Stomach smooth muscle (tissue), 2 donors: ENCODE results near the gene ARL15.

ENCODE experiments used
- H3K27ac ChIP-seq: one replicate; pipeline ENCODE4 v1.7.0; 2013; ENCODE audit warnings: mild to moderate bottlenecking, low read length, inconsistent platforms
- H3K27me3 ChIP-seq, 2 donors: one replicate each; pipeline ENCODE4 v1.7.0; 2013; ENCODE audit warnings: low read length in 2 of 2; ENCODE audit not compliant: insufficient read depth in 2 of 2, control insufficient read depth in 1 of 2
- H3K36me3 ChIP-seq, 2 donors: one replicate each; pipeline ENCODE4 v1.7.0; 2013; ENCODE audit warnings: low read length in 2 of 2; ENCODE audit not compliant: control insufficient read depth in 2 of 2, insufficient read depth in 2 of 2
- H3K4me1 ChIP-seq: one replicate; pipeline ENCODE4 v1.7.0; 2013; ENCODE audit warnings: low read length; ENCODE audit not compliant: control insufficient read depth, insufficient read depth
- H3K4me3 ChIP-seq, 2 donors: one replicate each; pipeline ENCODE4 v1.7.0; 2013; ENCODE audit warnings: low read length in 2 of 2
- H3K9ac ChIP-seq, 2 donors: one replicate each; pipeline ENCODE4 v1.7.0; 2013; ENCODE audit warnings: low read length in 2 of 2, mild to moderate bottlenecking in 1 of 2
- H3K9me3 ChIP-seq, 2 donors: one replicate each; pipeline ENCODE4 v1.7.0; 2013; ENCODE audit warnings: low read length in 2 of 2; ENCODE audit not compliant: control insufficient read depth in 2 of 2
- donor health status: healthy.
- donor health status: Pancreatic carcinoma.

ARL15 gene

GRCh38 chr5:54206580-54207229 lies 103.7 kb downstream of the ARL15 start:
- H3K9ac ChIP-seq: no peak overlapping the region
- H3K36me3 ChIP-seq: no peaks in the 10 kb centered on the region
- no peaks in the 10 kb centered on the region for H3K27me3 ChIP-seq
- H3K9me3 ChIP-seq: no peaks in the 10 kb centered on the region
- no peaks in the 10 kb centered on the region for H3K4me1 ChIP-seq
- H3K27ac ChIP-seq: no peak overlapping the region
- H3K4me3 ChIP-seq: no peak overlapping the region

- H3K27ac ChIP-seq: no peak overlapping the region
- H3K27me3 ChIP-seq: no peaks in the 10 kb centered on the region
- H3K4me3 ChIP-seq: no peak overlapping the region
- no peaks in the 10 kb centered on the region for H3K36me3 ChIP-seq
- no peaks in the 10 kb centered on the region for H3K9me3 ChIP-seq
- no peak overlapping the region for H3K9ac ChIP-seq
- H3K4me1 ChIP-seq: no peaks in the 10 kb centered on the region
Measured at GRCh38 chr5:54205918-54206317, 104.5 kb downstream of the ARL15 start.

GRCh38 chr5:54205453-54205852 lies 104.9 kb downstream of the ARL15 start:
- no peaks in the 10 kb centered on the region for H3K27me3 ChIP-seq
- no peak overlapping the region for H3K27ac ChIP-seq
- H3K4me3 ChIP-seq: no peak overlapping the region
- H3K9me3 ChIP-seq: no peaks in the 10 kb centered on the region
- no peaks in the 10 kb centered on the region for H3K4me1 ChIP-seq
- H3K9ac ChIP-seq: no peak overlapping the region
- no peaks in the 10 kb centered on the region for H3K36me3 ChIP-seq

- Histone ChIP-seq H3K4me1 (peaks cover 5% of the 10 kb centered on the region), H3K9ac (no peak overlapping the region), H3K27me3 (no peaks in the 10 kb centered on the region), H3K9me3 (no peaks in the 10 kb centered on the region), H3K27ac (no peak overlapping the region), H3K36me3 (no peaks in the 10 kb centered on the region), H3K4me3 (no peak overlapping the region)
Measured at GRCh38 chr5:54197018-54197417, 113.4 kb downstream of the ARL15 start.

GRCh38 chr5:54195701-54196100 lies 114.7 kb downstream of the ARL15 start:
- no peaks in the 10 kb centered on the region for H3K36me3 ChIP-seq
- H3K4me3 ChIP-seq: no peak overlapping the region
- H3K4me1 ChIP-seq: peaks cover 5% of the 10 kb centered on the region
- H3K9me3 ChIP-seq: no peaks in the 10 kb centered on the region
- H3K27me3 ChIP-seq: no peaks in the 10 kb centered on the region
- H3K9ac ChIP-seq: no peak overlapping the region
- H3K27ac ChIP-seq: no peak overlapping the region

- Histone ChIP-seq H3K4me3 (no peak overlapping the region), H3K9me3 (no peaks in the 10 kb centered on the region), H3K4me1 (peaks cover 5% of the 10 kb centered on the region), H3K9ac (no peak overlapping the region), H3K27ac (no peak overlapping the region), H3K27me3 (no peaks in the 10 kb centered on the region), H3K36me3 (no peaks in the 10 kb centered on the region)
Measured at GRCh38 chr5:54194318-54194717, 116.1 kb downstream of the ARL15 start.

GRCh38 chr5:54187694-54188093 lies 122.7 kb downstream of the ARL15 start:
- Histone ChIP-seq H3K4me1 (peaks cover 2% of the 10 kb centered on the region), H3K4me3 (no peak overlapping the region)

GRCh38 chr5:54186912-54187445 lies 123.4 kb downstream of the ARL15 start:
- no peak overlapping the region for H3K4me3 ChIP-seq
- no peaks in the 10 kb centered on the region for H3K9me3 ChIP-seq
- H3K27me3 ChIP-seq: no peaks in the 10 kb centered on the region
- no peak overlapping the region for H3K27ac ChIP-seq
- peaks cover 2% of the 10 kb centered on the region for H3K4me1 ChIP-seq
- no peak overlapping the region for H3K9ac ChIP-seq
- no peaks in the 10 kb centered on the region for H3K36me3 ChIP-seq

More at GRCh38 chr5:54187694-54188093, 122.7 kb downstream of the ARL15 start:
- H3K36me3 ChIP-seq: no peaks in the 10 kb centered on the region
- H3K27ac ChIP-seq: no peak overlapping the region
- no peak overlapping the region for H3K9ac ChIP-seq
- no peaks in the 10 kb centered on the region for H3K9me3 ChIP-seq
- no peaks in the 10 kb centered on the region for H3K27me3 ChIP-seq

GRCh38 chr5:54186108-54186507 lies 124.3 kb downstream of the ARL15 start:
- H3K36me3 ChIP-seq: no peaks in the 10 kb centered on the region
- no peak overlapping the region for H3K27ac ChIP-seq
- peaks cover 2% of the 10 kb centered on the region for H3K4me1 ChIP-seq
- H3K9me3 ChIP-seq: no peaks in the 10 kb centered on the region
- H3K4me3 ChIP-seq: no peak overlapping the region
- H3K9ac ChIP-seq: no peak overlapping the region
- H3K27me3 ChIP-seq: no peaks in the 10 kb centered on the region

GRCh38 chr5:54184806-54185205 lies 125.6 kb downstream of the ARL15 start:
- H3K4me3 ChIP-seq: no peak overlapping the region
- H3K27ac ChIP-seq: no peak overlapping the region
- H3K9ac ChIP-seq: no peak overlapping the region
- no peaks in the 10 kb centered on the region for H3K9me3 ChIP-seq
- no peaks in the 10 kb centered on the region for H3K36me3 ChIP-seq
- H3K27me3 ChIP-seq: no peaks in the 10 kb centered on the region
- peaks cover 2% of the 10 kb centered on the region for H3K4me1 ChIP-seq

GRCh38 chr5:54180630-54181031 lies 129.7 kb downstream of the ARL15 start:
- no peaks in the 10 kb centered on the region for H3K36me3 ChIP-seq
- H3K27me3 ChIP-seq: no peaks in the 10 kb centered on the region

More at GRCh38 chr5:54180630-54181031, 129.7 kb downstream of the ARL15 start:
- no peak overlapping the region for H3K9ac ChIP-seq
- no peak overlapping the region for H3K27ac ChIP-seq
- no peaks in the 10 kb centered on the region for H3K9me3 ChIP-seq
- H3K4me1 ChIP-seq: peaks cover 3% of the 10 kb centered on the region
- no peak overlapping the region for H3K4me3 ChIP-seq
